EH (cell line): Measurements from ENCODE around the gene NRGN.
"Not testable (repeated sequence)": the region's sequence is repeated elsewhere in the genome, so short reads cannot be mapped to it uniquely, and the experiment has no call there.

Source experiments
- DNase-seq: peaks from one replicate; pipeline ENCODE4 v3.0.0-alpha.2; 2015; ENCODE audit warnings: low read depth

The NRGN gene

GRCh38 chr11:124758355-124759265 is 18.9 kb downstream of the NRGN start:
- DNase-seq = peak; percentile 69

- DNase-seq = no peak
Observed at GRCh38 chr11:124759266-124760204, 19.8 kb downstream of the NRGN start.

DNA sequence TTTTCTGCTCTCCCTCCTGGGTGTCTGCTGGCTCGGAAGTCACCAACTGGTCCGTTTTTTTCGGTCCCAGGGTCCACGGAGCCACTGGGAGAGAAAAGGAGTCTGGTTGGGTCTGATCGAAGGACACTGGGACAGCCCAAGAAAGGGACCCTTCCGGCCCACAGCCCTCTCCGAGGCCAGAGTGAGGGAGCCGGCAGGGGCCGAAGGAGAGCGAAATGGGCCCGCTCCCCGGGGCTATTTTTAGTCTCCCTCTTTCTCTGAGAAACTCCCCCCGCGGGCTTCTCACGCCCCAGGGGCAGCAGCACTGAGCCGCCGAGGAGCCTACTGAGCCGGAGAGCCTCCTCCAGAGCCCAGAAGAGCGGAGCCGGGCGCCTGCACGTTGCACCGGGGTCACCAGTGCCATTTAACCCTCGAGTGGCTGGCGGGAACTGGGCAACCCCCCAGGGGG is 20.5 kb downstream of the NRGN start:
- DNase-seq = no peak

DNA sequence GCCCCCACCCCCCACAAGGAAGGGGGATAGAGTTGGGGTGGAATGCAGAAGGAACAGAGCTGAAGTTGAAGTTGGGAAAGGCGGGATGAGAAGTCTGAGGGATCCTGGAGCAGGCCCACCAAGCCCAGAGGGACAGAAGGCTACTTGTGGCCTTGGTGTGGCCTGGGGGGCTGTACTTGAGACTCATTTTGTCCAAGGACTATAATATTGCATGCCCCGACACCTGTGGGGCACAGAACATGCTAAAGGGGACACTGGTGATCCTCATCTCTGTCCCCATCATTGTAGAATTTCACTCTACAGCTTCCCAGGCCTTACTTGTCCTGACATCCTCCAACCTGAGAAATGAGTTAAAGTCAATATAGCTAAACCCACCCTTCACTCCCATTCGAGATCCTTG is 21.1 kb downstream of the NRGN start:
- no peak for DNase-seq

GRCh38 chr11:124761301-124762104 is 21.8 kb downstream of the NRGN start:
- no peak for DNase-seq

DNA sequence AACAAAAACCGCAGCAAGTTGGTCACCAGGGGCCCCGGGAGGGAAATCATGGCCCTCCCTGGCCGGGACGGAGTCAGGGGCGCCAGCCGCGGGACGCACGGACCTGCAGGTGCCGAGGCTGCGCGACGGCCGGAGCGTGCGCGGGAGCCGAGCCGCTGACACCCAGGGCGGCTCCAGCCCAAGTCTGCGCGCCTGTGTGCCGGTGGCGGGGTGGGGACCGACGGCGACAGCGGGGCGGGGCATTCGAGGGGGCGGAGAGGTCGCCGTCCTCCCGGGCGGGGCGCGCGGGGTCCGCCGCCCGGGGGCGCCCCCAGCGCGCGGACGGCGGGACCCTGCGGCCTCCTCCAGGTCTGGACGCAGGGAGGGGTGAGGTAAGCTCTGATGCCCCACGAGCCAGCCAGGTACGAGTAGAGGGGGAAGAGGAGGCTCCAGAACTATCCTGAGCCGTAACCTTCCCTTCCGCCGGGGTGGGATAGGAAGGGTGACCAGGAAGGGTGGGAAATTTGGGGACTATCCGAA is 22.4 kb downstream of the NRGN start, which contains the start of gene ESAM:
TSS of gene ESAM (minus strand) at position 186 of the 519 bp plus-strand sequence. CDS start at position 50, 136 bp downstream.
- no peak for DNase-seq

GRCh38 chr11:124762624-124763155 is 22.9 kb downstream of the NRGN start:
- no peak for DNase-seq

DNA sequence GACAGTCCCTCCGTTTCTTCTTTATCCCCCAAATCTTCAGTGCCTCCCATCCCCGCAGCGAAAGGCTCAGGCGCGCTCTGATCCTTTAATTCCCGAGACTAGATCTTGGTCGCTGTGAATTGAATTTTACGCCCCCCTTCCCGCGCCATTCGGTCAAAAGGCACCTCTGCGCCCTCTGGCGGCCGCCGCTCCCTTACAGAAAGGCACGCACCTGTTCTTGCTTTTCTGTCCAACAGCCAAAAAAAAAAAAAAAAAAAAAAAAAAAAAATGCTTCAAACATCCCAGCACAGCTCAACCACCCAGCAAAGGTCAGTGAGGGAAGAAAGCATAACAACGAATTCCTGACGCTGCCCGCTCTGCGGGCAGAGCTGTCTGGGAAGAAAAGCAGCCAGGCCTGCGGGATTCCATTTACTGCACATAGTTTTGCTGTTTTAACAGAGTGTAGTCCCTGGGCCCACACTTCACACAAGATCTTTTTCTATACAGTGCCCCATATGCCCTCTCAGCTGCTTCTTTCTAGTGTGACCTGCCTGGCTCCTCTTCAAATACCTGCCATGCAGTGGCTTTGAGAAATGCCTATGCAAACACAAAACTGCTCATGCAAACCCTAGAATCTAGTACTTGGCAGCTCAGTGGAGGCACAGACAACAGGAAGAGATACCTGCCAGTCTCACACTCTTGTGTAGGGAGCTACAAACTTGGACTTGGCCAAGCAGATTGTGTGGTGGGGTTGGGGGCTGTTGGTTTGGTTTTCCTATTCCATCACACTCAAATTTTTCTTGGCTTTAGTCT is 23.6 kb downstream of the NRGN start:
- DNase-seq = peak; percentile 63

GRCh38 chr11:124766156-124766555 is 26.4 kb downstream of the NRGN start:
- DNase-seq = no peak

DNA sequence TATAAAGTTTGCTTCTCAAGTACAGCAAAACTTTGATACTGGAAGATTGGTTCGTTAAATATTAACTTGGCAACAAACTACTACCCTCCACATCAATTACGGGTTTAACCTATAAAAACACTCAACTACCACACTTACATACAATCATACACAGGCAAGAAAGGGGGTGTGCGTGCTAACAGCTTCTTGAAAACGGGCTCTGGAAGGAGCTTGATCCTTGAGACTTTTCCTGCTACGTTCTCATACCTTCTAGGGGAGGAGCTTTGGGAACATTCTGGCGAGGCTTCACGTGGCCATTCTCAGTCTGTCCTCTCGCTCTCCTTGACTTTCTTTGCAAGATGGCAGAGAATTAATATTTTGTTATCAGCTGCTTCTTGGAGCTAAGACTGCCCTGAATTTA is 29.2 kb downstream of the NRGN start:
- no peak for DNase-seq

DNA sequence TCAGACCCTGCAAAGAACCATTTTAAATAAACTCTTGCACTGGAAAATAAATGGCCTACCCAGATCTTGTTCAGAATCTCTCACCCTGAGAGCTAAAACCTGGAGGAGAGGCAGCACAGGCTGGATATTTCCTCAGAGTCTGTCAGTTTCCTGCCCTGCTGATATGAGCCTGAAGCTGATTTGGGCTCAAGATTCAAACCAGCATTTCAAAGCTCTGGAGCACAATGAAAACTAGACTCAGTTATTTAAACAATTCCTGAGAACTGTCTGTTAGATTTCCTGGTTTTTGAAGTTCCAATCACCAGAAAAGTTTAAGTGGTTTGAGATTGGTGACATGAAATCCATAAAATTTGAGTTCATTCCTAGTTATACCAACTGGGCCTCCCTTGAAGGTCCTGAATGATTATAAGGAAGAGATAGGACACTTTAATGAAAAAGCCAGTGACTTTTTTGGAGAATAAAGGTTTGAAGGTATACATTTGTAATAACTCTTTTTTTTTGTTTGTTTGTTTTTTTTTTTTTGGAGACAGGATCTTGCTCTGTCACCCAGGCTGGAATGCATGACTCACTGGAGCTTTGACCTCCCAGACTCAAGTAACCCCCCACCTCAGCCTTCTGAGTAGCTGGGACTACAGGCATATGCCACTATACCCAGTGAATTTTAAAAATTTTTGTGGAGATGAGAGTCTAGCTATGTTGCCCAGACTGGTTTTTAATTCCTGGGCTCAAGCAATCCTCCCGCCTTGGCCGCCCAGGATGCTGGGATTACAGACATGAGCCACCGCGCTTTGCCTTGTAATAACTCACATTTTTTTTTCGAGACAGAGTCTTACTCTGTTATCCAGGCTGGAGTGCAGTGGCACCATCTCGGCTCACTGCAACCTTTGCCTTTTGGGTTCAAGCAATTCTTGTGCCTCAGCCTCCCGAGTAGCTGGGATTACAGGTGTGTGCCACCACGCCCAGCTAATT is 30.3 kb downstream of the NRGN start:
- peak; percentile 83 for DNase-seq

GRCh38 chr11:124770959-124771358 is 31.2 kb downstream of the NRGN start:
- DNase-seq = not testable (repeated sequence)

DNA sequence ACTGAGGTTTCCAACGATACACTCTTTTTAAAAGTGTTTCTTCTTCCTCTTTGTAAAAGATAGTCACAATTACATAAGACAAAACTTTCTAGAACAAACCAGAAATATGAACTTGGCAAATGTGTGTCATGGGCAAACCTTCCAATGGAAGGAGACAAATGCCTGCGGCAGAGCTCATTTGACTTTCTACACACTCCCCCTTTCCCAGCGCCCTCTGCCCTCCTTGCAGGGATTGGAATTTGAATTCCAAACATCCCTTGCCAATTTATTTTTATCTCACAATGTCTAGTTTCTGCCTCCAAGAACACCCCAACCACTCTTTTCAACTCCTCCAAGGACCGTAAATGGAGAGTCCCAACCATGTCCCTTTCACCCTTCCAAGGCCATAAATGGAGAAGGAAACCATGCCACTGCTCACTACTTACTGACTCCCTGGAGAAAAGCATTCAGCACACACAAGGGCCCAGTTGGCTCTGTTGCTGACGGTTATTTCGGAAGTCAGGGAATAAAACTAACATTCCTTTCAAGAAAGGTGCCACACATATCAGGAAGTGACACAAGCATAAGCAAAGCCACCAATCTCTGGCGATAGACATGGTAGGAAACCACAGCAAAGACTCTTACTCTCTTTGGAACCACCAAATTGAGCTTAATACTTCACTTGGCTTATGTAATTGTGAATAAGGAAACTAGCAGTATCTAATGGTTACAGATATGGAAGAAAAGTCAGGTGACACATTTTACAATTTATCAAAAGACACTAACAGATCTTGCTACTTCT is 37.3 kb downstream of the NRGN start:
- DNase-seq = no peak

GRCh38 chr11:124778281-124778680 is 38.5 kb downstream of the NRGN start:
- DNase-seq = no peak

GRCh38 chr11:124779568-124779967 is 39.8 kb downstream of the NRGN start:
- DNase-seq = no peak

GRCh38 chr11:124783002-124783401 is 43.3 kb downstream of the NRGN start:
- DNase-seq = no peak

DNA sequence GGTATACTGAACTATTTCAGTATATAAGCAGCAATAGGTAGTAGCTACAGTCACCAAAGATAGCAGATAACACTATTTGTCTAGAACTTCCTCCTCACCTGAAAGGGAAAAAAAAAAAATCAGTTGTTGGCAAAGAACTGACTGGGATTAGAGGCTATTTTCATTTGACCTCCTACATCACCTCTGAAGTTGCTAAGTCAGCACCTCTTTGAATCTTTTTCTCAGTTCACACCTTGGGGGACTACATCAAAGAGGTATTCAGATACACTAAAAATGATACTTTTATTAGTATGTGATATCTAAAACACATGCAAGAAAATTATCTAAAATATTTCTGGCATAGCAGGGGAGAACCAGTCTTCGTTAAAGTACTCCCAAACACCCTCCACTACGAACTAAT is 44.3 kb downstream of the NRGN start:
- DNase-seq = no peak

- DNase-seq = peak; percentile 23
Observed at GRCh38 chr11:124788521-124788920, 48.8 kb downstream of the NRGN start.
